Nephron progenitor cell (in vitro differentiated cells): Measurements from ENCODE around the gene GLCCI1.

Source experiments
- DNase-seq: peaks from one replicate; pipeline ENCODE4 v3.0.0; 2021
- H3K27ac Mint-ChIP-seq: 2 replicates; pipeline ENCODE4 v1.8.0; 2021; ENCODE audit warnings: mild to moderate bottlenecking, moderate library complexity, mixed read lengths
- H3K27me3 Mint-ChIP-seq: 2 replicates; pipeline ENCODE4 v1.8.0; 2021; ENCODE audit warnings: mild to moderate bottlenecking, low read depth, mixed read lengths; ENCODE audit not compliant: poor library complexity
- H3K36me3 Mint-ChIP-seq: 2 replicates; pipeline ENCODE4 v1.8.0; 2021; ENCODE audit warnings: low read depth, mixed read lengths
- H3K4me1 Mint-ChIP-seq: 2 replicates; pipeline ENCODE4 v1.8.0; 2021; ENCODE audit warnings: mixed read lengths
- H3K4me3 Mint-ChIP-seq: 2 replicates; pipeline ENCODE4 v1.8.0; 2021; ENCODE audit warnings: mild to moderate bottlenecking, moderate library complexity, mixed read lengths
- H3K9me3 Mint-ChIP-seq: 2 replicates; pipeline ENCODE4 v1.8.0; 2021; ENCODE audit warnings: mild to moderate bottlenecking, moderate library complexity, mixed read lengths
- CTCF ChIP-seq: fragments of 200-600 bp; sonication (generic); IDR thresholded peaks from 2 replicates; pipeline ENCODE4 v1.5.0; 2021; ENCODE audit warnings: antibody characterized with exemption

GLCCI1 gene

DNA sequence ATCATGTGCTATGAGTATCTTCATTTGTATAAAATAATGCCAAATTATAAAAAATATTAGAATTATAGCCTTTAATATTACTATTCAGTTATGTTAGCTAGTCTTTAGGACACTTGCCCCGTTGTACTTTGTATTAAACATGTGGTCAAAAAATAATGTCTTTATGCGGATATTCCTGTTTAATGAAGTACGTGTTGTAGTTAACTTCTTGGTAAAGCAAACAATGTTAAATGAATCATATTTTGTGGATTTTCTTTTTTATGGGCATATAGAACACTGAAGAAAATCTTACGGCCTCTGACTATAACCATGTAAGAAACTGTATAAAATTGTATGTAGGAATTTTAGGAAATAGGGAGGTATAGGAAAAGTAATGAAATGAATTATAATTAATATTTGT, 14.3 kb downstream of the GLCCI1 start:
- H3K27me3 Mint-ChIP-seq, result no peaks in the 10 kb centered on the region
- H3K4me3 Mint-ChIP-seq, result no peak overlapping the region
- DNase-seq, result no peak
- H3K36me3 Mint-ChIP-seq, result peaks cover 7% of the 10 kb centered on the region
- no peak overlapping the region for H3K27ac Mint-ChIP-seq
- peaks cover under 1% of the 10 kb centered on the region for H3K4me1 Mint-ChIP-seq
- no peak for TF ChIP-seq CTCF
- no peaks in the 10 kb centered on the region for H3K9me3 Mint-ChIP-seq

DNA sequence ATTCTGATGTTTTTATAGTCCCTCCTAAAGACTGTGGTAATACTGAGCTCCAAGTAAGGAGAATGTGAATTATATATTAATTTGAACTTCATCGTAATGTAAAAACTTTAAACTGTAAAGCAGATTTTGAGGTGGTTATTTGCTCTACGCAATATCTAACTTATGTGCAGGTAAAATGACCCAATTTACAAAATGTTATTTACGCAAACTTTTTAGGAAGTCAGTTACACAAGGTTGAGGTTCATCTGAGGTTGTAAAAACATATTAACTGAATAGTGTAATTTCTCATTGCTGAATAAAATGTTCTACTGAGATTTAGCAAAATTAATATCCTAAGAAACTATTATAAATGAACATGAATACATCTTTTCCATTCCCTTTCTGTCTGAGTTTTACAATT, 15.8 kb downstream of the GLCCI1 start:
- H3K27me3 Mint-ChIP-seq, result no peaks in the 10 kb centered on the region
- no peak overlapping the region for H3K4me3 Mint-ChIP-seq
- TF ChIP-seq CTCF, result no peak
- no peaks in the 10 kb centered on the region for H3K4me1 Mint-ChIP-seq
- H3K36me3 Mint-ChIP-seq, result peaks cover 7% of the 10 kb centered on the region
- H3K27ac Mint-ChIP-seq, result no peak overlapping the region
- no peaks in the 10 kb centered on the region for H3K9me3 Mint-ChIP-seq
- DNase-seq, result no peak

- TF ChIP-seq CTCF, result no peak
- H3K4me1 Mint-ChIP-seq, result no peaks in the 10 kb centered on the region
- H3K27me3 Mint-ChIP-seq, result no peaks in the 10 kb centered on the region
- H3K27ac Mint-ChIP-seq, result no peak overlapping the region
- H3K36me3 Mint-ChIP-seq, result peaks cover 38% of the 10 kb centered on the region
- no peak overlapping the region for H3K4me3 Mint-ChIP-seq
- peaks cover 34% of the 10 kb centered on the region for H3K9me3 Mint-ChIP-seq
- DNase-seq, result no peak
These were observed 20.1 kb downstream of the GLCCI1 start for GRCh38 chr7:7988706-7989105.

GRCh38 chr7:7989133-7989532, 20.5 kb downstream of the GLCCI1 start:
- no peak overlapping the region for H3K27ac Mint-ChIP-seq
- H3K9me3 Mint-ChIP-seq, result peaks cover 36% of the 10 kb centered on the region
- TF ChIP-seq CTCF, result no peak
- H3K27me3 Mint-ChIP-seq, result no peaks in the 10 kb centered on the region
- DNase-seq, result no peak
- peaks cover 39% of the 10 kb centered on the region for H3K36me3 Mint-ChIP-seq
- H3K4me1 Mint-ChIP-seq, result no peaks in the 10 kb centered on the region
- no peak overlapping the region for H3K4me3 Mint-ChIP-seq

DNA sequence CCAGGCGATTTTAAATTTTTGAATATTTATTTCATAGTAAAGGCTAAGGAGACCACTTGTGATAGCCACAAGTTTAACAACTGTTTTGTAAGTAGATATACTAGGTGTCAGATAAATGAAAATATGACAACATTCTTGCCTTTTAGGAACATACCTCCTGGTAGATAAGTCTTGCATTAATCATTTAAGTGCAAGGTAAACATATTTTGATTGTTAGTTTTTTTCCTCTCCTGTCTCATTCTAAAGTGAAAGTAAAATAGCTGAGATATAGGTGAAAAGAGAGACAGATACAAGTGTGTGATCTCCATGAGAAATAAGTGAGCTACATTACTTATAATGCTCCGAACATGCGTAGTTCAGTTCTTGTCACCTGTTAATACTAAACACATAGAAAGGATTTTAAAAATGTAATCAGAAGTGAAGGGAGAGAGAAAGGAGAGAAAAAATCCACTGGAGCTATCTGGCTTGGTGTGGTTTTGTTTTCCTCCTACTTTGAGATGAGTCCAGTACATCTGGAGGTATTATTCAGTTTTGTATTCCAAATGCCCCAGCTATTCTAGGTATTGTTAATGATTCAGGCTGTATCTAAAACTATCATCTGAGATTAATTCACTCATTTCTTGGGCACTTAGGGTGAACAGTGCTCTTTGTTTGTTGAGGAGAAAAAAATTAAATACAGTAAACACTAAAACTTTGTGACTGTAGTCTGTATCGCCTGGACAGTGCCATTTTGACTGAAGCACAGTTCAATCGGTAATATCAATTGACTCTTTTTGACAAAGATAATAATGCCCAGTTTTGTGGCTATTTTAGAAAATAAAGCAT, 21.2 kb downstream of the GLCCI1 start:
- peaks cover 43% of the 10 kb centered on the region for H3K36me3 Mint-ChIP-seq
- no peaks in the 10 kb centered on the region for H3K27me3 Mint-ChIP-seq
- H3K4me1 Mint-ChIP-seq, result no peaks in the 10 kb centered on the region
- no peak for DNase-seq
- H3K4me3 Mint-ChIP-seq, result no peak overlapping the region
- peaks cover 39% of the 10 kb centered on the region for H3K9me3 Mint-ChIP-seq
- no peak for TF ChIP-seq CTCF
- no peak overlapping the region for H3K27ac Mint-ChIP-seq

DNA sequence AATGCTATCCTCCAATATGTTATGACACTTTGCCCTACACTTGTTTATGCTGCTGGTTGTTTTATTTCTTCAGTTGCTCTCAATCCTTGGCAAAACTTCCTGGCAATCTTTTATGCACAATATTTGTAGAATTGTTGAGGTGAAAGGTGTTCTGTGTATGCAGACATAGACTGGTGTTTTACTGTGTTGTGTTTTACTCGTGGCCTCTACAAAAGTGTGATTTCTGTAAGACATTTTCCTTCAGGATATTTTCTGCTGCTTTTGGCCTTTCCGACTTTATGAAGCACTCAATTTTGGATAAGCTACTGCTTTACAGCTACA, 21.8 kb downstream of the GLCCI1 start:
- no peak for DNase-seq
- Mint-ChIP-seq H3K4me3 (no peak overlapping the region), H3K27ac (no peak overlapping the region), H3K36me3 (peaks cover 49% of the 10 kb centered on the region), H3K9me3 (peaks cover 45% of the 10 kb centered on the region), H3K27me3 (no peaks in the 10 kb centered on the region), H3K4me1 (no peaks in the 10 kb centered on the region)
- TF ChIP-seq CTCF, result no peak
